OCI-LY1 (cell line): ENCODE measurements around the gene AFF1.

Experiments used
- H2AFZ ChIP-seq: fragments of 200-600 bp; sonication (generic), shearing (Covaris generic); 2 replicates; pipeline ENCODE4 v1.6.0; 2014; ENCODE audit warnings: antibody characterized with exemption, mild to moderate bottlenecking, low read length
- H3F3A ChIP-seq: fragments of 200-600 bp; sonication (generic), shearing (Covaris generic); 2 replicates; pipeline ENCODE4 v1.6.0; 2014; ENCODE audit warnings: mild to moderate bottlenecking, antibody characterized with exemption, low read length, moderate library complexity; ENCODE audit not compliant: insufficient read depth
- H3K27ac ChIP-seq: fragments of 200-600 bp; sonication (generic); 2 replicates; pipeline ENCODE4 v1.5.1; 2014; ENCODE audit warnings: low read length, mixed run types, mild to moderate bottlenecking, low read depth; ENCODE audit not compliant: poor library complexity, severe bottlenecking
- H3K27me3 ChIP-seq: fragments of 200-600 bp; sonication (generic); 2 replicates; pipeline ENCODE4 v1.6.0; 2014; ENCODE audit warnings: antibody characterized with exemption, mild to moderate bottlenecking, low read length, moderate library complexity; ENCODE audit not compliant: insufficient read depth
- H3K36me3 ChIP-seq: fragments of 200-600 bp; sonication (generic); 2 replicates; pipeline ENCODE4 v1.6.1; 2014; ENCODE audit warnings: mild to moderate bottlenecking, antibody characterized with exemption, low read length, moderate library complexity, mixed read lengths; ENCODE audit not compliant: insufficient read depth
- H3K4me1 ChIP-seq: fragments of 200-600 bp; sonication (generic); 2 replicates; pipeline ENCODE4 v1.5.1; 2014; ENCODE audit warnings: mild to moderate bottlenecking, low read length, moderate library complexity; ENCODE audit not compliant: insufficient read depth, severe bottlenecking
- H3K4me2 ChIP-seq: fragments of 200-600 bp; sonication (generic), shearing (Covaris generic); 2 replicates; pipeline ENCODE4 v1.6.1; 2014; ENCODE audit warnings: low read length
- H3K4me3 ChIP-seq: fragments of 200-600 bp; sonication (generic); 2 replicates; pipeline ENCODE4 v1.5.1; 2014; ENCODE audit warnings: low read length, low read depth, mild to moderate bottlenecking, mixed read lengths; ENCODE audit not compliant: poor library complexity, severe bottlenecking
- H3K79me2 ChIP-seq: fragments of 200-600 bp; shearing (Covaris generic); 2 replicates; pipeline ENCODE4 v1.6.1; 2016; ENCODE audit warnings: mixed run types, low read length, mixed read lengths; ENCODE audit not compliant: insufficient read depth
- H3K9ac ChIP-seq: fragments of 200-600 bp; sonication (generic), shearing (Covaris generic); 2 replicates; pipeline ENCODE4 v1.6.1; 2014; ENCODE audit warnings: mild to moderate bottlenecking, low read length, mixed read lengths
- H3K9me2 ChIP-seq: fragments of 200-600 bp; sonication (generic), shearing (Covaris generic); 2 replicates; pipeline ENCODE4 v1.6.1; 2014; ENCODE audit warnings: low read depth, mild to moderate bottlenecking, low read length, mixed read lengths
- H3K9me3 ChIP-seq: fragments of 200-600 bp; shearing (Covaris generic); 2 replicates; pipeline ENCODE4 v1.6.1; 2014; ENCODE audit warnings: low read length, mixed read lengths
- H4K20me1 ChIP-seq: fragments of 200-600 bp; sonication (generic), shearing (Covaris generic); 2 replicates; pipeline ENCODE4 v1.6.0; 2016; ENCODE audit warnings: mild to moderate bottlenecking, low read length; ENCODE audit not compliant: insufficient read depth
- EZH2 ChIP-seq: fragments of 200-600 bp; sonication (generic), shearing (Covaris generic); IDR thresholded peaks from 2 replicates; pipeline ENCODE4 v1.8.0; 2017; ENCODE audit warnings: borderline replicate concordance, mixed run types, mild to moderate bottlenecking, antibody characterized with exemption, low read length, moderate library complexity, mixed read lengths
- TF ChIP-seq, protein P1 (sequence below): fragments of 200-600 bp; sonication (generic), shearing (Covaris generic); IDR thresholded peaks from 2 replicates; pipeline ENCODE4 v1.5.1; 2017; ENCODE audit warnings: mild to moderate bottlenecking, antibody characterized with exemption, low read length, moderate library complexity, mixed read lengths

The AFF1 gene

DNA sequence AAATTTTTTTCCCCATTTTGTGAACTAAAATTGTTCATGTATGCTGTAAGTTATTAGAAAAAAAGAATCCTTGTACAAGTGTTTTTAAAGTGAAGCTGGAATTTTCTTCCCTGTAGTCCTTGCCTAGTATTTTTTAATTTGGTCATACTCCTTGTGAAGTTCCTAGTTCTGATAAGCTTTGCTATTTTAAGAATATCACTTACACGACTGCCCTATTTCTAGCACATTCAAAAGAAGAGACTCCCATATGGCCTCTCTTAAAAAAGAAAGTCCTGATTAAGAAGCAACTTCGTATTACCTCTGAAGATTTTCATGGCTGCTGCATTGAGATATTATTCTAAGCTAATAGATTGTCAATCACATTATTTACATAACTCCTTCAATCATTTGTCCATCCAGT is 198.4 kb downstream of the AFF1 start:
- TF ChIP-seq, protein P1, sequence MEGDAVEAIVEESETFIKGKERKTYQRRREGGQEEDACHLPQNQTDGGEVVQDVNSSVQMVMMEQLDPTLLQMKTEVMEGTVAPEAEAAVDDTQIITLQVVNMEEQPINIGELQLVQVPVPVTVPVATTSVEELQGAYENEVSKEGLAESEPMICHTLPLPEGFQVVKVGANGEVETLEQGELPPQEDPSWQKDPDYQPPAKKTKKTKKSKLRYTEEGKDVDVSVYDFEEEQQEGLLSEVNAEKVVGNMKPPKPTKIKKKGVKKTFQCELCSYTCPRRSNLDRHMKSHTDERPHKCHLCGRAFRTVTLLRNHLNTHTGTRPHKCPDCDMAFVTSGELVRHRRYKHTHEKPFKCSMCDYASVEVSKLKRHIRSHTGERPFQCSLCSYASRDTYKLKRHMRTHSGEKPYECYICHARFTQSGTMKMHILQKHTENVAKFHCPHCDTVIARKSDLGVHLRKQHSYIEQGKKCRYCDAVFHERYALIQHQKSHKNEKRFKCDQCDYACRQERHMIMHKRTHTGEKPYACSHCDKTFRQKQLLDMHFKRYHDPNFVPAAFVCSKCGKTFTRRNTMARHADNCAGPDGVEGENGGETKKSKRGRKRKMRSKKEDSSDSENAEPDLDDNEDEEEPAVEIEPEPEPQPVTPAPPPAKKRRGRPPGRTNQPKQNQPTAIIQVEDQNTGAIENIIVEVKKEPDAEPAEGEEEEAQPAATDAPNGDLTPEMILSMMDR: no peak
- no peak for TF ChIP-seq EZH2
- Histone ChIP-seq H3K79me2 (no peaks in the 10 kb centered on the region), H3K36me3 (peaks cover 36% of the 10 kb centered on the region), H4K20me1 (no peaks in the 10 kb centered on the region), H3K4me2 (no peak overlapping the region), H3K9me3 (no peaks in the 10 kb centered on the region), H3K27me3 (no peaks in the 10 kb centered on the region), H3K9ac (no peak overlapping the region), H2AFZ (no peak overlapping the region), H3K4me1 (peaks cover 7% of the 10 kb centered on the region), H3F3A (no peaks in the 10 kb centered on the region), H3K27ac (no peak overlapping the region), H3K9me2 (no peaks in the 10 kb centered on the region), H3K4me3 (no peak overlapping the region)

DNA sequence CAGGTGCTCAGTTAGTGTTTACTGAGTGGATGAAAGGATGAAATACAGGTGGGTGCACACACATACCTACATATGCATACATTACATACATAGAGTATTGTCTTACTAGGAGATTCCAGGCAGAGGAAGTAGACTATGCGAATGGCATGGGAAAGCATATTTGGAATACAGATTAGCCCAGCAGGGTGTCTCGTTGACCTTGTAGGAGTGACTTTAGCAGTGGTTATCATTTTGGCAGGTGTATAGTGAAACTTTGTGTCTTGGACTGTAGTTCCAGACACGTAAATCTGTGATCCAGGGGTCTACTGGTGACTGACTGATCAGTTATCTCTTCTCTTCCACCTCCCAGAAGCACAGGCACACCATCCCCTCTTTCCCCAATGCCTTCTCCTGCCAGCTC is 199.3 kb downstream of the AFF1 start:
- Histone ChIP-seq H3K27me3 (no peaks in the 10 kb centered on the region), H3F3A (no peaks in the 10 kb centered on the region), H3K36me3 (peaks cover 31% of the 10 kb centered on the region), H3K4me1 (peaks cover 7% of the 10 kb centered on the region), H3K4me2 (no peak overlapping the region), H3K9ac (no peak overlapping the region), H3K4me3 (no peak overlapping the region), H4K20me1 (no peaks in the 10 kb centered on the region), H2AFZ (no peak overlapping the region), H3K79me2 (no peaks in the 10 kb centered on the region), H3K9me3 (no peaks in the 10 kb centered on the region), H3K9me2 (no peaks in the 10 kb centered on the region), H3K27ac (no peak overlapping the region)
- TF ChIP-seq, protein P1: no peak
- no peak for TF ChIP-seq EZH2

DNA sequence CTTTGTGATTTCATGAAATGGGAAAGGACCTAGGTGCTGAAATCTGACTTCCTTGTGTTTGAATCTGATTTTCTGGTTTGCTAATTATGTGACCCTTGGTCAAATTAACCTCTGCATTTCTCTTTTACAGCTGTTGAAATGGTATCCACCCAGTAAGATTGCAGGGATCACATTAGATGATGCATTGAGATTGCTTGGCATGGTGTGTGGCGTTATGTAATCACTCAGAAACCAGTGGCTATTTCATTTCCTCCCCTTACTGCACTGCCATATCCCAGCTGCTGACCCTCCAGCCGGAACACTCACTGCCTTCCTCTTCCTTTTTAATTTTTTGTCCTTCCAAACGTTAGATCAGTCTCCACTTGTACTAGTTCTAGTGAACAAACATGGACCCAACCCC is 206.6 kb downstream of the AFF1 start:
- H3K4me2 ChIP-seq: no peak overlapping the region
- H3K79me2 ChIP-seq: no peaks in the 10 kb centered on the region
- H2AFZ ChIP-seq: no peak overlapping the region
- TF ChIP-seq EZH2: no peak
- TF ChIP-seq, protein P1: no peak
- H3K4me3 ChIP-seq: no peak overlapping the region
- no peak overlapping the region for H3K9ac ChIP-seq
- H3K9me2 ChIP-seq: no peaks in the 10 kb centered on the region
- H3K4me1 ChIP-seq: no peaks in the 10 kb centered on the region
- no peak overlapping the region for H3K27ac ChIP-seq
- no peaks in the 10 kb centered on the region for H3K9me3 ChIP-seq
- no peaks in the 10 kb centered on the region for H3F3A ChIP-seq
- H4K20me1 ChIP-seq: no peaks in the 10 kb centered on the region
- H3K36me3 ChIP-seq: no peaks in the 10 kb centered on the region
- no peaks in the 10 kb centered on the region for H3K27me3 ChIP-seq
